Epidermal melanocyte (primary cell): Measurements from ENCODE around the gene ZDHHC3.
A peak's percentile ranks its signal among the peaks of the same experiment; 100 is the strongest.

ENCODE experiments used
- DNase-seq: peaks from one replicate; pipeline ENCODE4 v3.0.0; 2011; ENCODE audit warnings: low spot score; ENCODE audit not compliant: insufficient read length

The ZDHHC3 gene

GRCh38 chr3:44899683-44900367 is 76.1 kb downstream of the ZDHHC3 start:
- DNase-seq = no peak

- DNase-seq = no peak
Observed at GRCh38 chr3:44896440-44896839, 79.5 kb downstream of the ZDHHC3 start.

- no peak for DNase-seq
Observed at GRCh38 chr3:44894485-44894884, 81.5 kb downstream of the ZDHHC3 start.

DNA sequence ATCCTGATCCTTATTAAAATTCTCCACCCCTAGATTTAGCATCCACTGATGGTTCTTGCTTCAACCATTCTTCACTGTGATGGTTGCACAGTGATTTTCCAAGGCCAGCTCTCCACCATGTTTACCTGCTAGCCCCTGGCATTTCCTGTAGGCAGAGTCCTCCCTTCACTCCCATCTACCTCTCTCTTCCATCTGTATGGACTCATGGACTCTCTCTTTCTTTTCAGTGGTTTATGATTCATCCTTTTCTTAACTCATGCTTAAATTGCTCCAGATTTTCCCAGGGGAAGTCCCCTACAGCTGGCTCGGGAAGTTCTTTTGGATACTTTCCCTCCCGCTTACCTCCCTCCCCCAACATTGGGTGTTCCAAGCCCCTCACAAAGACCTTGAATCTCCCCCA is 82.9 kb downstream of the ZDHHC3 start:
- no peak for DNase-seq

- DNase-seq = no peak
Observed at GRCh38 chr3:44892689-44893088, 83.3 kb downstream of the ZDHHC3 start.

DNA sequence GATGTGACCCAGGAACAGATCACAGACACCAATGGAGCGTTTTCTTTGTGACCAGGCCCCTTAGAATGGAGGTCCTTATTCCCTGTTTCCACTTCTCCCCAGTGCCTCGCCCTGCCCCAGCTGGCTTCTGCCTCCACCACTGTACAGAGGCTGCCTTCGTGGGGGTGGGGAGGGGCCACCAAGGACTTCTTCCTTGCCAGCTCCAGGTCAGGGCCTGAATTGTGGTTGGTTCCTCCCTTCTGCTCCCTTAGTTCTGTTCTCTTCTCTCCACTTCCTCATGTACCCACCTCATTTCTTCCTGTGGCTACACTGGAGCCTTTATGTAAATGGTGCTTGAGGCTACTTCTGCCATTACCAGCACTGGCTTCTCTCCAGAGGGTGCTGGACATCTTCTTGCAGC is 85.1 kb downstream of the ZDHHC3 start:
- no peak for DNase-seq

GRCh38 chr3:44890258-44890657 is 85.7 kb downstream of the ZDHHC3 start:
- DNase-seq = no peak

GRCh38 chr3:44887101-44887500 is 88.9 kb downstream of the ZDHHC3 start:
- no peak for DNase-seq

DNA sequence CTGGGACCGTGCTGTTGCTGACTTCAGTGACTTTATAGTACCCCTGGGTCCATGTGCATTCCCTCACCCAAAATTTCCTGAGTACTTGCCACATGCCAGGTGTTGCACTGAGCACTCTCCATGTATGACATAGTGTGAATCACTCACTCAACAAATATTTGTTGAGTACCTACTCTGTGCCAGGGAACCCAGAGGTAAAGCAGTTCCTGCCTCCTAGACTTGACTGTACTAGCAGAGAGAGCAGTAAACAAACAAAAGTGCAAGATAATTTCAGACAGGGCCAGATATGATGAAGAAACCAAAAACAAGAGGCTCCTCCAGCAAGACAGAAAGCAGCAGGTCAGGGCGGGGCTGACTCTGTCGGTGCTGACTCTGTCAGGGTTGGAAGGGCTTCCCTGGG is 89.4 kb downstream of the ZDHHC3 start:
- no peak for DNase-seq

DNA sequence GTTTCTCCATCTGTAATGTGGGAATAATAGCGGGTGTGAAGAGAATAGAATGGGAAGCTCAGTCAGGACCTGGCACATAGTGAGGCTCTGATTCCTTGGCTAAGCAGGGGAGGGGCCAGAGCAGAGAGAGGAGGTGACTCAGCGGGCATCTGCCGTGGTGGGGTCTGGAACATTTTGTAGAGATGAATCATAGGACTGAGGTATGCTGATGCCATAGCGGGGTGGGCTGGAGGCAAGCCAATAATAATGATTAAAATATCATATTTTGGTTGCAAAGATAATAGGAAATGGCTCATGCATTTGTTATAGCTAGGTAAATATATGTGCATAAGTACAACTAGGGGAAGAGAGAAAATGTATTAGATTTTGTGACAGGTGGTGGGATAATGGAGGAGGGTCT is 90.4 kb downstream of the ZDHHC3 start:
- DNase-seq = no peak

DNA sequence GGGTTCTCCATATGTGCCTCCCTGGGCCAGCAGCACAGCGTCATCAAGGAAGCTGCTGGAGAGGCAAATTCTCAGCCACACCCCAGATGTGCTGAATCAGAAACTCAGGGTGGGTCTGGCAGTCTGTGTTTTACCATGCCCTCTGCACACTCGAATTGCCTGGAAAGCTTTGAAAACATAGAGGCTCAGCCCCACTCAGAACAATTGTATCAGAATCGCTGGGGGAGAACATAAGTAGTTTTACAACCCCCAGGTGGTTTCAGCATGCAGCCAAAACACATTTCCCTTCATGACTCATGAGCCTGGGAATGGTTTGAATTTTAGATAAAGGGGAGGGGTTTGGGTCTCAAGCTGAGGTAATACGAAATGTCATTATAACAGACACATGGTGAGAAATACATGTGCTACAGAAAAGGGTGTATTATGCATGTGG is 92.0 kb downstream of the ZDHHC3 start:
- DNase-seq = peak; percentile 42

GRCh38 chr3:44883213-44883955 is 92.6 kb downstream of the ZDHHC3 start:
- no peak for DNase-seq

GRCh38 chr3:44880284-44880683 is 95.7 kb downstream of the ZDHHC3 start:
- DNase-seq = no peak

DNA sequence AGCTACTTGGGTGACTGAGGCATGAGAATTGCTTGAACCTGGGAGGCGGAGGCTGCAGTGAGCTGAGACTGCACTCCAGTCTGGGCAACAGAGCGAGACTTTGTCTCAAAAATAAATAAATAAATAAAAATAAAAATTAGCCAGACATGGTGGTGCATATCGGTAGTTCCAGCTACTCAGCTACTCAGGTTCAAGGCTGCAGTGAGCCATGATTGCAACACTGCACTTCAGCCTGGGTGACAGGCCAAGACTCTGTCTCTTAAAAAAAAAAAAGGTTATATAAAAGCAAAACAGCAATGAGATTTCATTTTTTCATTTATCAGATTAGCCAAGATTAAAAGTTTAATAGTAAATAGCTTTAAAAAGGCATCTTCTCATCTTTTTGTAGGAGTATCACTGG is 98.6 kb downstream of the ZDHHC3 start:
- DNase-seq = no peak

- DNase-seq = no peak
Observed at GRCh38 chr3:44875596-44875995, 100.4 kb downstream of the ZDHHC3 start.
